HL-60/S4 (cell line): ENCODE results near the gene RAB33B.
"Not testable (repeated sequence)": the region's sequence is repeated elsewhere in the genome, so short reads cannot be mapped to it uniquely, and the experiment has no call there.

Source experiments
- in situ Hi-C: fragments of 300-500 bp; cut with MboI; formaldehyde crosslinking; loops from 2 replicates; pipeline ENCODE4 v1.14.3; 2022; ENCODE audit warnings: low sequenced_read_pairs

The RAB33B gene

DNA sequence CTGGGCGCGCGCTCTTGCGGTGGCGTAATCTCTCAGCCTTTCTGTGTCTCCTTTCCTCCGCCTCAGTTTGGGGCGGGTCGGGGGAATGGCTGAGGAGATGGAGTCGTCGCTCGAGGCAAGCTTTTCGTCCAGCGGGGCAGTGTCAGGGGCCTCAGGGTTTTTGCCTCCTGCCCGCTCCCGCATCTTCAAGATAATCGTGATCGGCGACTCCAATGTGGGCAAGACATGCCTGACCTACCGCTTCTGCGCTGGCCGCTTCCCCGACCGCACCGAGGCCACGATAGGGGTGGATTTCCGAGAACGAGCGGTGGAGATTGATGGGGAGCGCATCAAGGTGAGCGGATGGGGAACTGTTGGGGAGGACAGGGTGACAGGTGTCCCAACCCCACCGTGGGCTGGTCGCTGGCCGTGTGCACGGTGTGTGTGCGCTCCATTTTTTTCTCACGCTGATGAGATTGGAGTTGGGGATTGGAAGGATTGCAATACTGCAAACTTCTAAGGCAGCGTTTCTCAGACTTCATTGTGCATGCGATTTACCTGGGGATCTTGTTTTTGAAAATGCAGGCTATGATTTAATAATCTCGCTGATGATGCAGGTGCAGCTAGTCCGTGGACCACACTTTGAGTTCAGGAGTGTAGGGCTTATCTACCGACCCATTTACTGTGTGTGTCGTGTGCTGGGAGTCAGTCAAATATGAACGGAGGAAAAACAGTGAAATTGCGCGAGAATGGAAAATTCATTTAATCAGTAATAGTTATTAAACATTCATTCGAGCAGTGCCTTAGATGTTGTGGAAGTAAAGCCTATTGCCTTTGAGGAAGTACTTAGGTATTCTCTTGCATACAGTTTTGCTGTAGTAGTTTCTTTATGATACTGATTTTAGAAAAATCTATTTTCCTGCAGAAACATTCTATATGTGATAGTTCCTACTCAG, at the start of gene RAB33B:
TSS of gene RAB33B (plus strand) at position 11 of the 935 bp plus-strand sequence. CDS start at position 86, 75 bp downstream.
- in situ Hi-C loops, result no loop called here

DNA sequence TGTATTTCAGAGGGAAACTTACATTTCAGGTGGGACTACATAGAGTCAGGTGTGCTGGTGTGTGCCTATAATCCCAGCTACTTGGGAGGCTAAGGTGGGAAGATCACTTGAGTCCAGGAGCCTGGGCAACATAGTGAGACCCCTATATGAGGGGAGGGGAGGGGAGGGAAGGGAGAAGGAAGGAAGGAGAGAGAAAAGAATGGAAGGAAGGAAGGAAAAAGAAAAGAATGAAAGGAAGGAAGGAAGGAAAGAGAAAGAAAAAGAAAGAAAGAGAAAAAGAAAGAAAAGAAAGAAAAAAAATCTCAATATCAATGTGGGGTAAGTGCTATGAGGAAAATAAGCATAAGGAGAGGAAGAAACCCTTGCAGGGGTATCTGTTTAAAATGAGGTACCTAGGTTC, 43.6 kb upstream of the RAB33B start:
- in situ Hi-C loops, result no loop called here

DNA sequence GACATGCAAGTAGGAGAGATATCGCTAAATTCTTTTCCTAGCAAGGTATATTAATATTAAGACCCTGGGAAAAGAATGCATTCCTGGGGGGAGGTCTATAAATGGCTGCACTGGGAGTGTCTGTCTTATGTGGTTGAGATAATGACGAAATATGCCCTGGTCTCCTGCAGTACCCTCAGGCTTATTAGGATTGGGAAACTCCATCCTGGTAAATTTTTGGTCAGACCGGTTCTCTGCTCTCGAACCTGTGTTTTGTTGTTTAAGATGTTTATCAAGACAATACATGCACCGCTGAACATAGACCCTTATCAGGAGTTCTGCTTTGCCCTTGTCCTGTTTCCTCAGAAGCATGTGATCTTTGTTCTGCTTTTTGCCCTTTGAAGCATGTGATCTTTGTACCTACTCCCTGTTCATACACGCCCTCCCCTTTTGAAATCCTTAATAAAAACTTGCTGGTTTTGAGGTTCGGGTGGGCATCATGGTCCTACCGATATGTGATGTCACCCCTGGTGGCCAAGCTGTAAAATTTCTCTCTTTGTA, 39.2 kb upstream of the RAB33B start:
- in situ Hi-C loops, result not testable (repeated sequence)

DNA sequence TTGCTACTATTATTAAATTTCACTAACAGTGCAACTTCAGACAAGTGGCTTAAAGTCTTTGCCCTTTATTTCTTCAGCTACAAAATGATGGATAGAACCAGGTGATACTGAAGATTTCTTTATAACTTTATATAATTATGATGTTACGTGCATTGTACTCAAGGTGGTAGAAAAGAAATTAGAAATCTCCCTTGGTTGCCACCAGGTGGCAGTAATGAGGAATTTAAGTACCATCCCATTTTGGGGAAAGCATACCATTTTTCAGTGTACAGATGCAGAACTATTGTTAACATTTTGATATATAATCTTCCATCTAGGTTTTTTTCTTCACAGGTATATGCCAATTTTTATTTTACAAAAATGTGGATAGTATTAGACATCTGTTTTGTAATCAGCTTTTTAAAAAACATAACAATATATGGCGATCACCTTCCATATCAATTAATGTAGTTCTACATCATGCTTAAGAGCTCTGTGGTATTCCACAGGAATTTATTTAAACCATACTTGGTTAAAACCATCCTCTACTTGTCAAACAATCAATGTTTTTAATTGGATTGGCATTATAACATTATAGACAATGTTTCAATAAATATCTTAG, 37.7 kb upstream of the RAB33B start:
- in situ Hi-C loops, result no loop called here

DNA sequence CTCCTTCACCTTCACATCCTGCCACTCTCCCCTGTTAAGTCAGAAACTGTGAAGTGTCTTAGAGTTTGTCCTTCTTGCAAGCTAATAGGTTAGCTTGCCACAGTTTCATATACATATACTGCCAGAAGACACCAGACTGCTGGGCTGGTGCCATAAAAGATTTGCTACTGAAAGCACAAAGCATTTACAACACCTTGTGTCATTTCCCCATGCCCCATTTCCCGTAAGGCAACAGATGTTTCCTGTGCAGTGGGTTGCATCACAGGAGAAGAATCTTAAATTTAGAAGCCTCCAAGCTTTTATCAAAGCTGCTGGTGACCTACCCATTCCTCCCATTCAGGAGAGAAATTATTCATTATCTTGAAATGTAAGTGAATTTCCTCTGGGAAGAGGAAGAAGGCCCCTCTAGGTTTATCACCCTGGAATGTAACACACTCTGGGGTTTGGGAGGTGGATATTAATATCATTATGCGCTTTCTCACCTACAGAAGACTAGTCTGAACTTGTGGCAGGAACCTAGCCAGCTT, 34.5 kb upstream of the RAB33B start:
- in situ Hi-C loops, result no loop called here

DNA sequence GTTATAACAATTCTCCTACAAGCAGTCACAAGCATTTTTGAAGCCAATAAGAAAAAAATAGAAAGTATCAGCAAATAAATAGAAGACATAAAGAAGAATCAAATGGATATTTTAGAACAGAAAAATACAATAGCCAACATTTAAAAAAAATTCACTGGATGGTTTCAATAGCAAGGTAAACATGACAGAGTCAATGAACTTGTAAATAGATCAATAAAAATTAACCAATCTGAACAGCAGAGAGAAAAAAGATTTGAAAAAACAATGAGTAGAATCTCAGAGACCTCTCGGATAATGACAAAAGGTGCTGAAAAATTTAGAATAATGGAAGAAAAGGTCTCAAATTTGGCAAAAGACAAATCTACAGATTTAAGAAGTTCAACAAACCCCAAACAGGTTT, 33.3 kb upstream of the RAB33B start:
- in situ Hi-C loops, result no loop called here

DNA sequence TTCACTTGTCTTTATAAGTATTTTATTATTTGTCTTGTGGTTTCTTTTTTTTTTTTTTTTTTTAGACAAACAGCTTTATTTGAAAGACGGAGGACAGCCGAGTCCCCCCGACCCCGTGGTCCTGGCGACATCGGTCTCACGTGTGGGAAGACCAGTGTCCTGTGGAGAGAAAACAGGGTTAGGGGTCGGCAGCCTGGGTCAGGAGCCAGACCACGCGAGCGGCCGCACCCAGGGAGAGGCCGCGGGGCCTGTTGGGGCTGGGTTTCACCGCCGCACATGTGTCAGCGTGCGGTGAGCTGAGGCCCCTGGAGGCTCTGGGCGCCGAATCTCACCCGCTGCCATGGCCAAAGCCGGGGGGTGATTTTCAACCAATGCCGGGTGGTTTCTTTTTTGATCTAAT, 17.8 kb upstream of the RAB33B start:
- in situ Hi-C loops, result no loop called here

DNA sequence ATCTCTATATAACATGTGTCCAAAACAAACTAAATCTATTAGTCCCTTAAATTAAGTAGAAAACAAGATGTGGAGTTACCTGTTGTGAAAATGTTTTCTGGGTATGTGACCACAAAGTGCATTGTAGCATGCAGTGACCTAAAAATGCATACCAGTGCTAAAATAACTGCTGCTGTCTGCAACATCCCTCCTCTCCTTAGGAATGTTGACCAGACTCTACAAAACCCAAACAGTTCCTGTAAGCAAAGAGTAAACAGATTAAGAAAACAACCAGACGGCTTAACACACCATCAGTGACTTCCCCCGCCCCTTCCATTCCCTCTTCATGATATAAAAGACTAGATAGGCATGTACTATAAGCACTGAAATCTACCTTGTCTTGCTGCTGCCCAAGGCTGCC, 15.8 kb upstream of the RAB33B start:
- in situ Hi-C loops, result no loop called here

DNA sequence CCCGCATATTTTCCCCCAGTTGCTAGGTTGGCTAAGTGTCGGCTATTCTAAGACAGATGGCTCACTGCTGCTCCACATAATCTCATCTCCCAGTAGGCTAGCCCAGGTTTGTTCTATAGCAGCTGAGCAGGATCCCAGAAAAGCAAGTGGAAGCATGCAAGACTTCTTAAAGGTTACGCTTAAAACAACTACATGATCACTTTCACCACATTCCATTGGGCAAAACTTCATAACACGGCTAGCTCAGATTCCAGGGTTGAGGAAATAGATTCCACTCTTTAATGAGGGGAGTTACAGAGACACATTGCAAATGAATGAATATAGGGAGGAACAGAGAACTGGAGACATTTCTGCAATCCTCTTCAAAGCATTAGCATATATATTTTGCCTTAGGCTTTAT, 12.9 kb upstream of the RAB33B start:
- in situ Hi-C loops, result no loop called here

DNA sequence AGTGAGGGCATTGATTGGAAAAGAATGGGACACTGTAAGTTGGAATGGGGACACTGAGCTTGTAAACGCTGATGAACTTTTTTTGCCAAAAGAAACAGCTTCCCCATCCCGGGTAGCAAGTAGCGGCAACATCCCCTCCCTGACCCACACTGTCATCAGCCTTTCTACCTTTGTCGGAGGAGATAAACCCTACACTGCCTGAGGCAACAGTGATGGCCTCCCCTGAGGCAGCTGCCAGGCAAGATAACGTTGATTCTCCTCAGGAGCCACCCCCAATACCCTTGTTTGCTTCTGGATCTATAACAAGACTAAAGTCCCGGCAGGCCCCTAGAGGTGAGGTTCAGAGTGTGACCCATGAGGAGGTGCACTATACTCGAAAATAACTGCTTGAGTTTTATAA, 10.3 kb upstream of the RAB33B start:
- in situ Hi-C loops, result no loop called here

DNA sequence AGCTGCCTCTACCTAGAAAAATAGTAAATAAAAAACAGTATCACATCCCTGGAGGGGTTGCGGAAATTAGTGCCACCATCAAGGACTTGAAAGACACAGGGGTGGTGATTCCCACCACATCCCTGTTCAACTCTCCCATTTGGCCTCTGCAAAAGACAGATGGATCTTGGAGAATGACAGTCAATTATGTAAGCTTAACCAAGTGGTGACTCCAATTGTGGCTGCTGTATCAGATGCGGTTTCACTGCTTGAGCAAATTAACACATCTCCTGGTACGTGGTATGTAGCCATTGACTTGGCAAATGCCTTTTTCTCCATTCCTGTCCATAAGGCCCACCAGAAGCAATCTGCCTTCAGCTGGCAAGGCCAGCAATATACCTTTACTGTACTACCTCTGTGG, 9.0 kb upstream of the RAB33B start:
- in situ Hi-C loops, result not testable (repeated sequence)

DNA sequence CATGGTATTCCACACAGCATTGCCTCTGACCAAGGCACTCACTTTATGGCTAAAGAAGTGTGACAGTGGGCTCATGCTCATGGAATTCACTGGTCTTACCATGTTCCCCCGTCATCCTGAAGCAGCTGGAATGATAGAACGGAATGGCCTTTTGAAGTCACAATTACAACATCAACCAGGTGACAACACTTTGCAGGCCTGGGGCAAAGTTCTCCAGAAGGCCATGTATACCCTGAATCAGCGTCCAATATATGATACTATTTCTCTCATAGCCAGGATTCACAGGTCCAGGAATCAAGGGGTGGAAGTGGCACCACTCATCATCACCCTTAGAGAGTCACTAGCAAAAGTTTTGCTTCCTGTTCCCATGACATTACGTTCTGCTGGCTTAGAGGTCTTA, 6.8 kb upstream of the RAB33B start:
- in situ Hi-C loops, result not testable (repeated sequence)

DNA sequence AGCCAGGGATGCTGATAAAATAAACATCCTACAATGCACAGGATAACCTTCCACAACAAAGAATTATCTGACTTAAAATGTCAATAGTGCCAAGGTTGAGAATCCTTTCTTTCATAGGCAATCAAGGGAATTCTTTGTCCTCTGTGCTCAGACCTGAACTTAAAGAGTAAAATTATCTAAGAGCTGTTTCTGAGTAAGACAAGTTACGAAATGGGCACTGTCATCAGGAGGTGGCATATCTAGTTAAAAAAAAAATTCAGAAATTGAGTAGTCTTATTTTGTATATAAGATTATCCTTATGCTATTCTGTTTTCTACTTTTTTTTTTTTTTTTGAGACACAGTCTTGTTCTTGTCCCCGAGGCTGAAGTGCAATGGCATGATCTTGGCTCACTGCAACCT, 3.3 kb upstream of the RAB33B start:
- in situ Hi-C loops, result no loop called here

DNA sequence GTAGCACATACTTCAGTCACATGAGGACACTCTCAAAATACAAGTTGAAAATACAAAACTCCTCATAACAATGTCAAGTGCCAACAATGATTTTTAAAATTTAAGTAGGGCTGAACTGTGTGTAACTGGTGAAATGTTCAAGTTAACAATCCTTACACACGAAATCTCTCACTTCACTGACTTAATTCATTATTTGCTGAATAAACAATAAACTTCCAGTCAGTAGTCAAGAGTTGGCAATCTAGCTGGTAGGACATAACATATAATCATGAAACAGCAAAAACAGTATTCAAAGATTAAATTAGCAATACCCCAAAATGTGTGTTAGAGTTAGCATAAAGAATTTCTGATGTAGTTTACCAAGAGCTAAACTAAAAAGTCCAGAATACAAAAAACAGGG, 1.9 kb upstream of the RAB33B start:
- in situ Hi-C loops, result no loop called here

DNA sequence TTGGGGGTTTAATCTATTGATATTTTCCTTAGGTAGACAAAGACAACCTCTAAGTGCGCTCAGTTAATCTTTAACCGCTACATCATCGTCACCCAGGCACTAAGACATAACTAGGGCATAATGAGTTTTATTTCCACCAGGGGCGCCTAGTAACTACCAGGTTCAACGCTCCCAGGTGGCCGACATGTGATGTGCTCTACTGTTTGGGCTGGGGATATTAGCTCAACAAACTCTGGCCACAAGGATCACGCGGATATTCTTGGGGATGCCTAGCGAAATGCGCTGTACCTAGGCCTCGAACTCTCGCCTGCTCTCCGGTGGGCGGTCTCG, 915 bp upstream of the RAB33B start:
- in situ Hi-C loops, result no loop called here

DNA sequence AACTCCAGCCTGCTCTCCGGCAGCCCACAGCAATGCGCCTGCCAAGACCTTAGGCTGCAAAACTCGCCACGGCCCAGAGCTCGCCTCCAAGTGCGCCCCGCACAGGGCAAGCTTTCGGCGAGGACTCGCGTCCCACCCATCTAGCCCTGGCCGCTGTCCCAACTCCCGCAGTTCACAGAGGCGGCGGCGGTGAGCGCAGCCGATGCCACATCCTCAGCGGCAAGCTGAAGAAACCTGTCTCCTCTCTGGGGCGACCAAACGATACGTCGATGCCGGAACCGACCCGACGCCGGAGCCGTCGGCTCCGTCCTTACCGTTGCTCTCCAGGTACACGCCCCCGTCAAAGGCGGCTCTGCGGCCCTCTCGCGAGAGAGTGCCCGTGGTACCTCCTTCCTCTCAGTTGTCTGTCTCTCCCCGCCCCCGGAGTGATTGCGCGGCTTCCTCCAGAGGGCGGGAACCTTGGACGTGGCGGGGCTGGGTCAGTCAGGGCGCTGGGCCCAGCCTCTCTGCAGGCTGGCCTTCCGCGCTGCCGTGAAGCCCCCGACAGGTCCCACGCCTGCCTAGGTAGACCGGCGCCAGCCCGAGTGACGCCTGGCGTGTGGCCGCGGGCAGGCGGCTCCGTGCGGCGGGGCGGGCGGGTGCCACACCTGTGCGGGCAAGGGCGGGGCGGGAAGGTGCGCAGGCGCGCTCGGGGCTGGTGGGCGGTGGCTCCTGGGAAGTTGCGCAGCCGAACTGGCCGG, 380 bp upstream of the RAB33B start:
- in situ Hi-C loops, result no loop called here

DNA sequence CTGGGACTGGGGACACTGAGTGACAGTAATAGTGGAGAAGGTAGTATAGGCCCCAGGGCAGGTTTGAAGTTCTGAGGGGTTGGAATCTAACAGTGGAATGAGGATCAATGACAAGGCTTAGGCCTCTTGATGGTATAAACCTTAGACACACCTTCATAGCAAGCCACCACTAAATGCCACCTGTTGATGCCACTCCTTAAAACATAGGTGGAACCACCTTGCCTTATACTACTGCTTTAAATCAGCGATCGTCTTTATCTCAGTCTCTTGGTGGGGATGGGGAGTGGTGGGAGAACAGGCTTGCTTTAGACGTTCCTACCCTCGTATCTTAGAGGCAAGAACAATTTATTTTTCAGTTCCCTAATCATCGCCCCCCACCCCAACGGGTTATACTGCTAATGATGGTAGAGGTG, 1.2 kb downstream of the RAB33B start:
- in situ Hi-C loops, result no loop called here

DNA sequence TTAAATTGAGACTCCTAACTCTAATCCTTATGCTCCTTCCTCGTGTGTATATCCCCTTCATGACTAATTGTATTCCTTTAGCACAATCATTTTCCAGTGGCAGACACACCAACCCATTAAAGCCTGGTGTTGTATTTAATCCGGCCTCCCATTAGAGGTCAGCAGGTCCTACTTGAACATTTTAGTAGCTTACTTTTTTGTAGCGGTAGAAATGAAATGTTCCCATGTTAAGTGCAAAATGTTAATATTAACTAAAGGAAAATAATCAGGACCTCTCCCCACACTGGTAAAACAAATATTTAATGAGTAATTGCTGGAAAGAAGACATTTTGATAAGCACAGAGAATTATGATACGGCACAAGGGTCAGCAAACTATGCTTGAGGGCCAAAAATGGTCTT, 3.4 kb downstream of the RAB33B start:
- in situ Hi-C loops, result no loop called here

DNA sequence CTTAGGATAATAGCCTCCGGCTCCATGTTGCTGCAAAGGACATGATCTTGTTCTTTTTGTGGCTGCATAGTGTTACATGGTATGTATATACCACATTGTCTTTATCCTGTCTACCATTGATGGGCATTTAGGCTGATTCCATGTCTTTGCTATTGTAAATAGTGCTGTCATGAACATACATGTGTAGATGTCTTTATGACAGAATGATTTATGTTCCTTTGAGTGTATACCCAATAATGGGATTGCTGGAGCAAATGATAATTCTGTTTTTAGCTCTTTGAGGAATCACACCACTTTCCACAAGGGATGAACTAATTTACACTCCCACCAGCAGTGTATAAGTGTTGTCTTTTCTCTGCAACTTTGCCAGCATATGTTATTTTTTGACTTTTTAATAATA, 4.6 kb downstream of the RAB33B start:
- in situ Hi-C loops, result no loop called here

DNA sequence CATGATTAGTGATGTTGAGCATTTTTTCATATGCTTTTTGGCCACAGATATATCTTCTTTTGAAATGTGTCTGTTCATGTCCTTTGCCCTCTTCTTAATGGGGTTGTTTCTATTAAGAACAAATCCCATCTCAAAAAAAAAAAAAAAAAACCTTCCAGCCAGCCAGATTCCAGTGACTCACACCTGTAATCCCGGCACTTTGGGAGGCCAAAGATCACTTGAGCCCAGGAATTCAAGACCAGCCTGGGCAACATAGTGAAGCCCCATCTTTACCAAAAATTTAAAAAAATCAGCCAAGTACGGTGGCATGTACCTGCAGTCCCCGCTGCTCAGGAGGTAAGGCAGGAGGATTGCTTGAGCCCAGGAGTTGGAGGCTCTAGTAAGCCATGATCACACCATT, 5.1 kb downstream of the RAB33B start:
- in situ Hi-C loops, result no loop called here

DNA sequence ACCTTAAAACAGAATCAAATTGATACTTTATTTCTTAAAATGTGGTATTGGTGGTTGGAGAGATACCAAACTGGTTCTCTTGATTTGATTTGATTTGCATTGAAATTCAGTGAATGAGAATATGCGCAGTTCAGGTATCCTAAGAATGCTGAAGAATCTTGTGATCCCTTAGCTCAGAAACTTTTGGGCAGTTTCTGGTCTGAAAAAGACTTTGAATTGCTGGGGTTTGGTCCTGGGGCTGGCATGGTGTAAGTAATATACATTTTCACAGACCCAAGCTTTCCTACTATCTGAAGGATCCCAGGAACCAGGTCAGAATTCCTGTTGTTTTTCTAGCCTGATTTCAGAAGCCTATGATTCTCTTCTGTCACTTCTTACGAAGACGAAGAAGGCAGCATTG, 6.6 kb downstream of the RAB33B start:
- in situ Hi-C loops, result no loop called here
